ENCODE results near the gene KCNQ2.

DNA sequence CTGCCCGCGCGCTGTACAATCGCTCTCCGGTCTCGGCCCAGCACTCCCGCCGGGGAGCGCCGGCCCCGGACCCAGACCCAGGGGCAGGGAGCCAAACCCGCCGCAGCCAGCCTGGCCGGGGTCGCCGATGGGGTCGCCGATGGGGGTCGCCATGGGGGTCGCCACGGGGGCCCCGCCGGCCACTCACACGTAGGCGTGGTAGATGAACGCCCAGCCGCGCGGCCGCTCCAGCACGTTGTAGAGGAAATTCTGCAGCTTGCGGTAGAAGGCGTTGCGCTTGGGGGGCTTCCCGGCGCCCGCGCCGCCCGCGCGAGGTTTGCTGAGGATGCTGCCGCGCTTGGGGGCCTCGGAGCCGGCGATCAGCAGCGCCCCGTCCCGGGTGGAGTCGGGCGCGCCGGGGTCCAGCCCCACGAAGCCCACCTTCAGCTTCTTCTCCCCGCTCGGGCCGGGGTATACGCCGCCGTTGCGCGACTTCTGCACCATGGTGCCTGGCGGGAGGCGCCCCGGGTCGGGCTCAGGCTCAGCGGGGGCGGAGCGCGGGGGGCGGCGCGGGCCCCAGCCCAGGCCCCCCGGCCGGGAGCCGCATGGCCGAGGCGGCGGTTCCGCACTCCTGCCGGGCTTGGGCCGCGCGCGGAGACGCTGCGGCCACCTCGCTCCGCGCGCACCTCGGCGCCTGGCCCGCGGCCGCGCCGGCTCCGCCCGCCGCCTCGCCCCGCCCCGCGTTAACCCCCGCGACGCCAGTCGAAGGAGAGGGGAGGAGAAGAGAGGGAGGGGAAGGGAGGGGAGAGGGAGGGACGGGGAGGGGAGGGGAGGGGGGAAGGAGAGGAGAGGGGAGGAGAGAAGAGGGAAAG lies at the start of gene KCNQ2:
- TF ChIP-seq GATA2 (IDR thresholded peaks at IDR 0.05; ENCODE audit: low read depth, low read length) (no peak), GATA3 (IDR thresholded peaks at IDR 0.05; ENCODE audit: low read depth, low read length) (no peak)
